ENCODE measurements around the gene CCDC150.

DNA sequence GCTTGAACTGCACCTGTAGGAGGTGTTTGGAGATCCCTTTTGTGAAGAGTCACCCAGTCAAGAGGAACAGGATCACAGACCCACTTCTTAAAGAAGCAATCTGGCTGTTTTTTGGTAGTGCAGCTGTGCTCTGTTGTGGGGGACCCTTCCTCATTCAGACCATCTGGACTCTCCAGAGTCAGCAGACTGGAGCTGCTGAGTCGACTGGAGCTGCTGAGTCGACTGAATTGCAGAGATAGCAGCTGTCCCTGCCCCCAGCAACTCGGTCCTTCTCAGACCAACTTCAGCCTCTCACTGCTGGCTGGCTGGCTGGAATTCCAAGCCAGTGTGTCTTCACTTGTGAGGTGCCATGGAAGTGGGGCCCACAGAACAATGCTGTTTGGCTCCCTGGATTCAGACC, 103.2 kb downstream of the CCDC150 start:
- TF ChIP-seq, protein P1, sequence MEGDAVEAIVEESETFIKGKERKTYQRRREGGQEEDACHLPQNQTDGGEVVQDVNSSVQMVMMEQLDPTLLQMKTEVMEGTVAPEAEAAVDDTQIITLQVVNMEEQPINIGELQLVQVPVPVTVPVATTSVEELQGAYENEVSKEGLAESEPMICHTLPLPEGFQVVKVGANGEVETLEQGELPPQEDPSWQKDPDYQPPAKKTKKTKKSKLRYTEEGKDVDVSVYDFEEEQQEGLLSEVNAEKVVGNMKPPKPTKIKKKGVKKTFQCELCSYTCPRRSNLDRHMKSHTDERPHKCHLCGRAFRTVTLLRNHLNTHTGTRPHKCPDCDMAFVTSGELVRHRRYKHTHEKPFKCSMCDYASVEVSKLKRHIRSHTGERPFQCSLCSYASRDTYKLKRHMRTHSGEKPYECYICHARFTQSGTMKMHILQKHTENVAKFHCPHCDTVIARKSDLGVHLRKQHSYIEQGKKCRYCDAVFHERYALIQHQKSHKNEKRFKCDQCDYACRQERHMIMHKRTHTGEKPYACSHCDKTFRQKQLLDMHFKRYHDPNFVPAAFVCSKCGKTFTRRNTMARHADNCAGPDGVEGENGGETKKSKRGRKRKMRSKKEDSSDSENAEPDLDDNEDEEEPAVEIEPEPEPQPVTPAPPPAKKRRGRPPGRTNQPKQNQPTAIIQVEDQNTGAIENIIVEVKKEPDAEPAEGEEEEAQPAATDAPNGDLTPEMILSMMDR (IDR thresholded peaks at IDR 0.05; ENCODE audit: insufficient read depth, low read depth, low read length): no peak
- TF ChIP-seq EZH2 (IDR thresholded peaks at IDR 0.05; ENCODE audit: insufficient read depth, low read length): no peak
